OCI-M1 (cell line): ENCODE measurements around the gene INPP5D.
A peak's percentile ranks its signal among the peaks of the same experiment; 100 is the strongest.

ENCODE experiments used
- DNase-seq: peaks from one replicate; lab custom pipeline; 2025; lab: John Stamatoyannopoulos, UW

The INPP5D gene

DNA sequence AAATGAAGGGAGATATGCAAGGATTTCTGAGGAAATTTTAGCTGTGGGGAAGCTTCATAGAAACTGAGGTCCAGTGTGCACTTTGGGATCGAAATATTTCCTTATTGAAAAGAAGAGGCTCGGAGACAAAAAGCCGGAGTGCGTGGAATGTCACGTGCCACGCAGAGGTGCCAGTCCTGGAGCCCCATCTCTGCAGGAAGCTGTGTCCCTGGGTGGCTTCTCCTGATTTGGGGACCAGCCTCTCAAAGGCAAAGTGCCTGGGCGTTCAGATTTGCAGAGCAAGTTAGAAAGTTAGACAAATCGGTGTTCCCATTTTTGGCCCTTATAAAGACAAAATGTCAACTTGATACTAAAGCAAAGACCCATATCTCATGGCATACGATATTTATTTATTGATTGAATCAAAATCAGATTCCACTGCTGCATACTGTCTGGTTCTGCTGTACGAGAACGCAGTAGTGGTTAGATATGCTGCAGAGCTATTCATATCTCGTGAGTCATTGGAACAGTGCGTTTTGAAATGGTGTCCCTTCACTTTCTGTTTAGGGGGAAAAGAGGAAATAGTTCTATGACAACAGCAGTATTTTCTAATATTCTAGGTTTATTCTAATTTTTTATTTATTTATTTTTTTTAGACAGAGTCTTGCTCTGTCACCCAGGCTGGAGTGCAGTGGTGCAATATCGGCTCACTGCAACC is 182.2 kb downstream of the INPP5D start:
- peak; percentile 82 for DNase-seq

DNA sequence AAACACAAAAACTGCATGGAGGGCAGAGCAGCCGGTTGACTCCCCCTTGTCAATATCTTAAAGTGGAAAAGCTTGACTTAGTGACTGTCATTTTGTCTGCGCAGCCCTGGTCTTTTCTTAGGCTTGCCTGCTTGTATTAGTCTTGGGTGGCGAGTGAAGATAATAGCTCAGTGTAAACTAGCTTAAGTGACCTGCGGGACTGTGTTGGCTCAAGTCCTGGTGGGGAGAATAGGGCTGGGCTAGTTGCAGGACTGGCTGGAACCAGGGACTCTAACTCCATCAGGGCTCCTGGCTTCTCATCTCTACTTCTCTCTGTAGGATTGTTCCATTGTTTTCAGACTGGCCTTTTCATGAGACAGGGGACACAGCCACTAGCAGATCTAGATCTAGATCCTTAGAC is 183.2 kb downstream of the INPP5D start:
- no peak for DNase-seq

DNA sequence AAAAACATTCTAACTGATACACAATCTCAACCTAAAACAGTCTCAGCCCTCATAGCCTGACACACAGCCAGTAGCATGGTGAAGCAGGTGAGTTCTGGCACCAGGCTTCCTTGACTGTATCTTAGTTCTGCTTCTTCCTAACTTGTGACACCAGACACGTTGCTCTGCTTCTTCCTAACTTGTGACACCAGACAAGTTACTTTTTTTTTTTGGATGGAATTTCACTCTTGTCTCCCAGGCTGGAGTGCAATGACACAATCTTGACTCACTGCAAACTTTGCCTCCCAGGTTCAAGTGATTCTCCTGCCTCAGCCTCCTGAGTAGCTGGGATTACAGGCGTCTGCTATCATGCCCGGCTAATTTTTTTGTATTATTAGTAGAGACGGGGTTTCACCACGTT is 184.7 kb downstream of the INPP5D start:
- no peak for DNase-seq

DNA sequence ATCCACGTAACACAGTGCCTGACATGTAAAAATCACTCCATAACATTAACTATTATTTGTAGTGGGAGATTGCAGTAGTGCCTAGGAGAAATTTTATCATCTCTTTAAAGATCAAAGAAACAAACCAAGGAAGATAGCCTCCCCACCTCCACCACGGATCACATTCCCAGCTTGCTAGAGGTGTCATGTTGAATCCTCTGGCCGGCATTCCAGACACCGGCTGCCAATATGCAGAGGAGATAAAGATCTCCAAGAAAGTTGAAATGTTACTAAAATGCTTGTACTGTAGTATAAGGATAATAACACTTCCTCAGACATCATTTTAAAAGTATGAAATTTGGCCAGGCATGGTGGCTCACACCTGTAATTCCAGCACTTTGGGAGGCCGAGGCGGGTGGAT is 185.3 kb downstream of the INPP5D start:
- DNase-seq, result no peak

DNA sequence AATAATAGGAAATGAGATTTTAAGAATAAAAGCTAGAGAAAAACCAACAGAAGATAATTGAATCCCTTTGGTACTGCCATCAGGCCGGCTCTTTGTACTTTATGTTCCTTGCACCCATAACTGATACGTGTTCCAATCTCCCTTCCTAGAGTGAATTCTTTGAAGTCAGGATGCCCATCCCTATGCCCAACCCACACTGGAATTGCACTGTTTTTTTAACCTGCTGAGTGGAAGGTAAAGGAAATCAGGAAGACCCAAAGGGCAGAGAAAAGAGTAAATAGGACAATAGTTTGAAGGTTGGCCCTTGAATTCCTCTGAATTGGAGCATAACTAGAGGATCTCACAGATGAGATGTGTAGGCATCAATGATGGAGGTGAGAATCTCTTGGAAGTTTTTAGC is 187.0 kb downstream of the INPP5D start:
- no peak for DNase-seq

DNA sequence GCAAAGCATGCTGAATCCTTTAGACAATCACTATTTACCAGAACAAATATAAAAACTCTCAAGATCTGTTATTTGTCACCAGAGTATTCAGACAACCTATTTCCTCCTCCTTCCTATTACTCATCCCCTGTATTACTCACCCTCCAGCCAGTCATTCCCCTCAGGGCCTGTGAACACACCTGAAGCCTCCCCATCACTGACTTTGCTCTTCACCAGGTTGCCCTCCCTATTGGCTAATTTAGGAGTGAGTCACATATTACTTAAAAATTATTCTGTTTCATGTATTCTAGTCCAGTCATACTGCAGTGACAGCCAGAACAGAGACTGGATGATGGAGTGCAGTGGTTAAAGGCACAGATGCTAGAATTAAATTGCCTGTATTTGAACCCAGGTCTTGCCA is 187.6 kb downstream of the INPP5D start:
- no peak for DNase-seq

DNA sequence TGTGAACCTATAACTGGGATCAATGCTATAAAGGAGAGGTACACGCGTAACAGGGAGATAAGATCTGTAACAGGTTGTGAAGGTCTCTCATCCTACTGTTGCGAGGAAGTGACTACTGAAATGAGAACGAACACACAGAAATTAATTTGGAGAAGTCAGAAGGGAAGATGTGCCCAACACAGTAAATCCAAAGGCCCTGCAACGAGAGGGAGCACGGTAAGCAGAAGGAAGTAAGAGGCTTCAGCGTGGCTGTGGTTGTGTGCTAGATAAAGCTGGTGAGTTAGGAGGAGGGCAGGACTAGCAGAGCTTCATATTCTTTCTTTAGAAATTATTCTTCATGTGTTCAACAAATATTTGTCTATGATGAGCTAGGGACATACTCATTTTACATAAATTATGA is 188.9 kb downstream of the INPP5D start:
- DNase-seq, result peak; percentile 70

DNA sequence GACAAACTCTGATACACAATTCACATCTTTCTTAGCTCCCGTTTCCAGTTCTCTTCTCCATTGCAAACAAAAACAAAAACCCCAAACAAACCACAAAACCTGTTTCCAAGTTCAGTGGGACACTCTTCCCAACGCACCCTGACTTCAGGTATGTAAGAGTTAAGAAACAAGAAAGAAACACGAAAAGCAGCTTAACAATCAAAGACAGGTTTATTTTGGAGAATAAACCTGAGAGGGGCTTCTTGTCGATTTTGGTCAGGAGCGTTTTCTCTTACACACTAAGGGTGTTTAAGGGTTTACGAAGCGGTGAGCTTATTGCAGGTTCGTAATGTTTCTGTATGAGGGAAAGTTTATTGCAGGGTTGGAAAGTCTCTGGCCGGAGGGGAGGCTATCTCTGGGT is 190.4 kb downstream of the INPP5D start:
- DNase-seq, result no peak

DNA sequence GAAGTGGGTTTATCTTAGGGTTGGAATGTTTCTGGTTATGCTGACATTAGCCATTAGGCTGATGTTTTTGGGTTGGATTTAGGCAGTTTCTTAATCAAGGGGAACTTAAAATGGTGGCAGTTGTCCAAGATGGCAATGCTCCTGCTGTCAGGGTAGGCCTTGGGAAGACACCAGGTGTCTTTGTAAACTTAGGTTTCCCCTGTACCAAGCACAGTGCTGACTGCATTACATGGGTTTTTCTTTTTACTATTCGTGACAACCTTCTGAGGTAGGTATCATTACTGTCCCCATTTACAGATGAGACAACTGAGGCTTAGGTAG is 190.8 kb downstream of the INPP5D start:
- DNase-seq, result no peak

DNA sequence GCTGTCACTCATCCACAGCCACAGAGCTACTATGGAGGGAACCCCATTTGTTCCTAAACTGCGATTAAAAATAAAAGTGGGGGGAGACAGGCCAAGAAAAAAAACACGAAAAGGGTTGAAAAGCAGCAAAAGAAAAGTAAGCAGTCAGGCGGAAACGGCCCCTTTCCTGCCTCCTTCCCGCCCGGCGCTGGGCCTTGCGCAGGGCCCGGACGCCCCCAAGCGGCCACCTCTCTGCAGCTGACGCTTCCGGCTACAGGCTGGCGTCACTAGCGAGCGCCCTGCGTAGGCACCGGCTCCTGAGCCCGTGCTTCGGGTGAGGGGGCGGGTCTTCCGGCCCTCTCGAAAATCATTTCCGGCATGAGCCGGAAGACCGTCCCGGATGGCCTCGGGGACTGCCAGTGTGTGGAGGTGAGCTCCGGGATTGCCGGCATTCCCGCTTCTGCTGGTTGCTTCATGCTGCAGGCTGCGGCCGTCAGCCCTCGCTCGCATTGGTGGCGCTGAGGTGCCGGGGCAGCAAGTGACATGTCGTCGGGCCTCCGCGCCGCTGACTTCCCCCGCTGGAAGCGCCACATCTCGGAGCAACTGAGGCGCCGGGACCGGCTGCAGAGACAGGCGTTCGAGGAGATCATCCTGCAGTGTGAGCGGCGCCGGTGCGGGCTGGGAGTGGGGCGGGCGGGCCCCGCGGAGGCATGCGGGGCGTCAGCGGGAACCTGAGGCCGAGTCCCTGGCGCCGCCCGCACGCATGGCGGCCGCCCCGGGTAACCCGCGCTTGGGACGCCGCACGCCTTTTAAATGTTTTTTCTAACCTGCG is 191.4 kb downstream of the INPP5D start, which contains the start of gene ATG16L1:
Gene ATG16L1 (plus strand): TSS at position 368 of the 811 bp plus-strand sequence. CDS start 155 bp downstream, at position 523.
- DNase-seq, result peak; percentile 98

DNA sequence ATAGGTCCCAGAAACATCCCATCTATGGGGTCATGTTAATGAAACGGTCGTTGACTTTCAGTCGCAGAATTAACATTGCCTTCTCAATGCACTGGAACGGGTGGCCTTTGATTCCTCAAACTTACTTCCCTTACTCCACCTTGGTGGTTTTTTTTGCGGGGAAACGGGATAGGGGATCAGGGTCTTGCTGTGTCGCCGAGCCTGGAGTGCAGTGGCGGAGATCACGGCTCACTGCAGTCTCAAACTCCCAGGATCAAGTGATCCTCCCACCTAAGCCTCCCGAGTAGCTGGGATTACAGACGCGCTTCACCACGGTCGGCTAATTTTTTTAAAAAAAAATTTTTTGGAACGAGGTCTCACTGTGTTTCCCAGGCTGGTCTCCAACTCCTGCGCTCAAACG is 192.1 kb downstream of the INPP5D start:
- no peak for DNase-seq

DNA sequence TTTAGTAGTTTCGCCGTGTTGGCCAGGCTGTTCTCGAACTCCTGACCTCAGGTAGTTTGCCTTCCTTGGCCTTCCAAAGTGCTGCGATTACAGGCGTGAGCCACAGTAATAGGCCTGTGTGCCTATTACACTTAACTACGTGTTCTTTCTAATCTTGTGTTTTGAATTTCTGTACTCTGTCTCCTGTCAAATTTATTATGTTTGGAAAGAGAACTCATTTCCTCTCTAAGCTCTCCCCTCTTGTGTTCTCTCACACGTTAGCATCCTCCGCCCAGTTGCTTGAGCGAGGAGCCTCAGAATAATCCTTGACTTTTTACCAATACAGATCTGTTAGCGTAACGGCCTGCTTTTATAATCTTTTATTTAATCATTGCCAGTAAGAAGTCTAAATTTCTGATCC is 195.0 kb downstream of the INPP5D start:
- no peak for DNase-seq

DNA sequence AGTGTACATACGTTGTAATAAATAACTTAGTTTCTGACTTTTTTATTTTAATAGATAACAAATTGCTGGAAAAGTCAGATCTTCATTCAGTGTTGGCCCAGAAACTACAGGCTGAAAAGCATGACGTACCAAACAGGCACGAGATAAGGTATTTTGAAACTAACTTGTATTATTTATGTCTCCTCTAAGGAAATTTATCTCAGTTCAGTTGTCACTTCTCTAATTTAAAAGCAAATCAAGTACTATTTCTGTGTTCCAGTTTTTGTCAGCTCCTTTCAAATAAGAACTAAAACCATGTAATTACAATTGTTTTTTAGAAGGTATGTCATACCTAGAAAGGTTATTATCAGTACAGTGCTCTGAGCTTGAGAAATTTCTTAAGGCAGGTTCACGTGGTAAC is 195.9 kb downstream of the INPP5D start:
- no peak for DNase-seq
